T-cell (primary cell): ENCODE data around the gene KRTAP4-12. TPM values are rescaled to one million over a fixed set of nuclear protein-coding genes. Genes with fewer than 3 reads are reported as not detected.
"Not testable (repeated sequence)": the region's sequence is repeated elsewhere in the genome, so short reads cannot be mapped to it uniquely, and the experiment has no call there.

Experiments used
- ATAC-seq, 4 experiments: fragments of 200-7000 bp in 3 of 4; fragments of 150-1000 bp in 1 of 4; cut with Tn5 transposase; replicated peaks in 1 of 4; 1 replicate in 3 of 4; 2 replicates in 1 of 4; pipeline ENCODE4 v1.10.0; 2021; ENCODE audit warnings: moderate library complexity in 3 of 4, mild to moderate bottlenecking in 2 of 4, moderate number of reproducible peaks in 1 of 4
- CTCF ChIA-PET, 2 donors: fragments of 300-600 bp; sonication (Branson Sonifier 250); formaldehyde crosslinking; loops; one replicate each; lab custom pipeline; 2022; ENCODE audit warnings: antibody characterized with exemption in 2 of 2; lab: Charles Lee
- POLR2A ChIA-PET, 2 donors: fragments of 300-600 bp; sonication (Branson Sonifier 250); formaldehyde crosslinking; loops; one replicate each; lab custom pipeline; 2022; ENCODE audit warnings: antibody characterized with exemption in 2 of 2; lab: Charles Lee
- DNase-seq, 35 experiments: peaks; one replicate each; pipeline versions ENCODE4 v3.0.0 to v3.0.0-alpha.2; 2013 to 2023
- H3K27ac ChIP-seq: one replicate; pipeline ENCODE4 v1.5.1; 2013; ENCODE audit warnings: low read length
- H3K27me3 ChIP-seq, 2 experiments: replicated peaks in 1 of 2; 1 replicate in 1 of 2; 2 replicates in 1 of 2; pipeline versions ENCODE4 v1.6.1 to v1.7.0; 2013; ENCODE audit warnings: low read length in 1 of 2, mixed read lengths in 1 of 2; ENCODE audit not compliant: control insufficient read depth in 2 of 2, insufficient read depth in 2 of 2; ENCODE audit errors: extremely low read depth in 1 of 2
- H3K36me3 ChIP-seq, 2 donors: 1 replicate in 1 of 2; 2 replicates in 1 of 2; pipeline versions ENCODE4 v1.6.1 to v1.7.0; 2013; ENCODE audit warnings: low read length in 1 of 2; ENCODE audit not compliant: control insufficient read depth in 2 of 2, insufficient read depth in 1 of 2; ENCODE audit errors: extremely low read depth in 1 of 2
- H3K4me1 ChIP-seq, 2 experiments: 1 replicate in 1 of 2; 2 replicates in 1 of 2; pipeline versions ENCODE4 v1.6.1 to v1.7.0; 2013; ENCODE audit warnings: low read length in 2 of 2, mixed read lengths in 1 of 2; ENCODE audit not compliant: insufficient read depth in 2 of 2, control insufficient read depth in 1 of 2; ENCODE audit errors: extremely low read depth in 1 of 2
- H3K4me3 ChIP-seq, 2 donors: 1 replicate in 1 of 2; 2 replicates in 1 of 2; pipeline versions ENCODE4 v1.5.1 to v1.7.0; 2013; ENCODE audit warnings: mild to moderate bottlenecking in 2 of 2, low read length in 1 of 2, moderate library complexity in 1 of 2; ENCODE audit not compliant: control insufficient read depth in 1 of 2; ENCODE audit errors: extremely low read depth in 1 of 2
- H3K9me3 ChIP-seq: 2 replicates; pipeline ENCODE4 v1.7.0; 2013
- H3K27ac Mint-ChIP-seq, 2 donors: one replicate each; pipeline ENCODE4 v1.8.0; 2020 to 2021; ENCODE audit warnings: mild to moderate bottlenecking in 2 of 2, mixed read lengths in 2 of 2
- H3K27me3 Mint-ChIP-seq, 2 donors: one replicate each; pipeline ENCODE4 v1.8.0; 2021 to 2022; ENCODE audit warnings: mixed read lengths in 2 of 2
- H3K36me3 Mint-ChIP-seq: one replicate; pipeline ENCODE4 v1.8.0; 2021; ENCODE audit warnings: mixed read lengths
- H3K4me1 Mint-ChIP-seq, 3 donors: one replicate each; pipeline ENCODE4 v1.8.0; 2020 to 2022; ENCODE audit warnings: mixed read lengths in 3 of 3, mild to moderate bottlenecking in 1 of 3
- H3K4me3 Mint-ChIP-seq, 3 donors: one replicate each; pipeline ENCODE4 v1.8.0; 2020 to 2022; ENCODE audit warnings: mild to moderate bottlenecking in 3 of 3, mixed read lengths in 3 of 3, moderate library complexity in 3 of 3
- H3K9me3 Mint-ChIP-seq, 3 donors: one replicate each; pipeline ENCODE4 v1.8.0; 2020 to 2022; ENCODE audit warnings: mixed read lengths in 3 of 3
- WGBS: methylation state at CpG from one replicate; pipeline ENCODE4 v1.1.5; 2013; ENCODE audit warnings: missing lambda C conversion rate; ENCODE audit not compliant: insufficient coverage; 5-methylcytosine and 5-hydroxymethylcytosine counted together
- total RNA-seq, 35 experiments: library from RNA in 6 of 35; stranded (reverse) in 6 of 35; fragments of 120-200 nt in 1 of 35; gene quantifications; one replicate each; pipeline versions ENCODE4 v1.2.1 to v1.2.4 and lab custom pipeline; 2013 to 2026

KRTAP4-12 gene
- total RNA-seq (not detected), total RNA-seq (lab: John Stamatoyannopoulos, UW) (0 reads per million in 29 experiments)
- not detected for total RNA-seq (2013)

DNA sequence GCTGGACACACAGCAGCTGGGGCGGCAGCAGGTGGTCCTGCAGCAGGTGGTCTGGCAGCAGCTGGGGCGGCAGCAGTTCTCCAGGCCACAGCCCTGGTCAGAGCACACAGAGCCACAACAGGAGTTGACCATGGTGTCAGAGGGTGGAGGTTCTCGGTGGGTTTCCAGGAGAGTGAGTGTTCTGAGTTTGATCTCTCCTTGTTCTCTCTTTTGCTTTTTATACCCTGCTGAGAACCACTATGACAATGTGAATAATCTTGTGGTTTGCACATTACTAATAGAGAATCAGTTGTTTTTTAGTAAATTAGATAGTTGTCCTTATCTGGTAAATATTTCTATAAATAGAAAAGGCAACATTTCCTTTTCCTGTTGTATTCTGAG is at the start of gene KRTAP4-12:
TSS of gene KRTAP4-12 (minus strand) at position 192 of the 381 bp plus-strand sequence. CDS start at position 132, 60 bp downstream.
- 96% methylated on average over 2 of the region's 3 CpGs for WGBS
- H3K27ac ChIP-seq, H3K9me3 Mint-ChIP-seq, ATAC-seq, DNase-seq, H3K36me3 ChIP-seq, H3K27me3 Mint-ChIP-seq, H3K27me3 ChIP-seq, H3K36me3 Mint-ChIP-seq, H3K4me3 ChIP-seq, H3K9me3 ChIP-seq, POLR2A ChIA-PET: not testable (repeated sequence)
- Mint-ChIP-seq H3K27ac (peak within 1 kb of the TSS in 1 of 2 donors; percentile 78), H3K4me3 (peak within 1 kb of the TSS in 2 of 3 donors; percentile 21 to 76), H3K4me1 (peaks cover 45 to 66% (median 63%) of the 10 kb centered on the region in 3 donors)
- H3K4me1 ChIP-seq, result peaks cover 20 to 24% of the 10 kb centered on the region in 2 experiments
- CTCF ChIA-PET, result interaction anchor here in 1 of 2 donors (1.1 kb wide), 1 partner anchor 10 kb away, joined by 3 read pairs; no protein-coding TSS in a partner anchor

- Mint-ChIP-seq H3K27ac (no peak overlapping the region), H3K4me1 (peaks cover 0 to 11% (median 4%) of the 10 kb centered on the region in 3 donors), H3K9me3 (no peaks in the 10 kb centered on the region), H3K36me3 (no peaks in the 10 kb centered on the region), H3K4me3 (no peak overlapping the region), H3K27me3 (peaks cover 0 to 4% of the 10 kb centered on the region in 2 donors)
- Histone ChIP-seq H3K4me3 (no peak overlapping the region), H3K36me3 (no peaks in the 10 kb centered on the region), H3K4me1 (no peaks in the 10 kb centered on the region), H3K9me3 (no peaks in the 10 kb centered on the region), H3K27ac (no peak overlapping the region), H3K27me3 (peaks cover 0 to 3% of the 10 kb centered on the region in 2 experiments)
- ATAC-seq, result no peak
- DNase-seq, result no peak
- ChIA-PET POLR2A (interaction anchor here in 1 of 2 donors (0.7 kb wide), 1 partner anchor 199 kb away, joined by 6 read pairs; no protein-coding TSS in a partner anchor), CTCF (no interaction called here)
- 81% methylated on average over 2 of the region's 2 CpGs for WGBS
Measured at GRCh38 chr17:41171886-41172285, 47.9 kb upstream of the KRTAP4-12 start.

DNA sequence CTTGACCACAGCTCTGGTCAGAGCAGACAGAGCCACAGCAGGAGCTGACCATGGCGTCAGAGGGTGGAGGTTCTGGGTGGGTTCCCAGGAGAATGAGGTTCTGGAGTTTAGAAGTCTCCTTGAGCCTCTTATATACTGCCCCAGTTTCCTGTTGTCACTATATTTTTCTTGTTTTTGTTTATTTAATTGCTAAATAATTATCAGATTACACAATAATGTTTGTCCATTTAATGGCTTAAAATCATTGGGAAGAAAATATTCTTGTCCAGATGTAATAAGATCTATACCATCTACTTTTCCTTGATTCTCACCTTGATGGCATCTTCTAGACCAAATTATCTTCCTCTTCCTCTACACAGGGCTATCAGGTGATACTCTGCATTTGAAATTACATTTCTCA is 44.1 kb upstream of the KRTAP4-12 start, which contains the start of gene KRTAP4-3:
TSS of gene KRTAP4-3 (minus strand) at position 101 of the 400 bp plus-strand sequence. CDS start at position 52, 49 bp downstream.
- DNase-seq, result no peak
- POLR2A ChIA-PET, result no interaction called here
- H3K4me3 ChIP-seq, result no peak within 1 kb of the TSS

GRCh38 chr17:41167561-41167960 is 43.6 kb upstream of the KRTAP4-12 start:
- WGBS, result 91% methylated on average over 7 of the region's 7 CpGs
- H3K27ac ChIP-seq, result no peak overlapping the region
- H3K36me3 ChIP-seq, result no peaks in the 10 kb centered on the region
- H3K27me3 ChIP-seq, result peaks cover 0 to 2% of the 10 kb centered on the region in 2 experiments
- Mint-ChIP-seq H3K4me3 (no peak overlapping the region), H3K27ac (no peak overlapping the region), H3K9me3 (no peaks in the 10 kb centered on the region), H3K4me1 (peaks cover 0 to 5% (median 0%) of the 10 kb centered on the region in 3 donors), H3K36me3 (no peaks in the 10 kb centered on the region), H3K27me3 (peaks cover 0 to 4% of the 10 kb centered on the region in 2 donors)
- no peak overlapping the region for H3K4me3 ChIP-seq
- ChIA-PET CTCF (no interaction called here), POLR2A (no interaction called here)
- no peak for ATAC-seq
- DNase-seq, result no peak
- H3K9me3 ChIP-seq, result no peaks in the 10 kb centered on the region
- H3K4me1 ChIP-seq, result no peaks in the 10 kb centered on the region

More for the DNA sequence above, 44.1 kb upstream of the KRTAP4-12 start, which contains the start of gene KRTAP4-3:
- Mint-ChIP-seq H3K4me1 (peaks cover 0 to 5% (median 0%) of the 10 kb centered on the region in 3 donors), H3K27me3 (peaks cover 0 to 4% of the 10 kb centered on the region in 2 donors), H3K36me3 (no peaks in the 10 kb centered on the region), H3K4me3 (no peak within 1 kb of the TSS), H3K27ac (no peak within 1 kb of the TSS), H3K9me3 (no peaks in the 10 kb centered on the region)
- no CpG with 5 or more reads among the region's 1 CpG for WGBS
- Histone ChIP-seq H3K36me3 (no peaks in the 10 kb centered on the region), H3K4me1 (no peaks in the 10 kb centered on the region), H3K27me3 (peaks cover 0 to 2% of the 10 kb centered on the region in 2 experiments), H3K9me3 (no peaks in the 10 kb centered on the region), H3K27ac (no peak within 1 kb of the TSS)
- no peak for ATAC-seq
- CTCF ChIA-PET, result no interaction called here

DNA sequence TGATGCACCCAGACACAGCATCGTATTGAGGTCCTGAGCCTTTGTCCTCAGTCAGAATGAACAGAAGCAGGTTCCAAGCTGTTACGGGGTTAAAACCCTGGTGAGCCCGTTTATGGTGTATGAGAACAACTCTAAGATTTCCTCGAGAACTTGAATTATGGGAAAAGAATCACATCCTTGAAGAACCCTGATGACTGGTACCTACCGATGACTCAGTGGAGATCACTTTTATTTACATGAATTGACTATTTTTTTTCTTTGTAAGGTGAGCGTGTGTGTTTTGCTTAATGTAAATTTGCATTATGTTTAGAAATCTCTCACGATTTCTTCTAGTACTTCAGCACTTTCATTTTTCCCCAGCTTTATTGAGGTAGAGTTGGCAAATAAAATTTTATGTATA is 39.8 kb upstream of the KRTAP4-12 start:
- H3K27me3 ChIP-seq, result peaks cover 0 to 9% of the 10 kb centered on the region in 2 experiments
- H3K4me3 ChIP-seq, result no peak overlapping the region
- H3K36me3 ChIP-seq, result no peaks in the 10 kb centered on the region
- DNase-seq (no peak), ATAC-seq (no peak)
- no peaks in the 10 kb centered on the region for H3K9me3 ChIP-seq
- no peak overlapping the region for H3K27ac ChIP-seq
- Mint-ChIP-seq H3K27ac (no peak overlapping the region), H3K36me3 (no peaks in the 10 kb centered on the region), H3K9me3 (no peaks in the 10 kb centered on the region), H3K4me3 (no peak overlapping the region), H3K27me3 (peaks cover 4 to 10% of the 10 kb centered on the region in 2 donors), H3K4me1 (no peaks in the 10 kb centered on the region)
- ChIA-PET CTCF (no interaction called here), POLR2A (no interaction called here)
- 83% methylated on average over 1 of the region's 7 CpGs for WGBS
- H3K4me1 ChIP-seq, result no peaks in the 10 kb centered on the region

- H3K36me3 Mint-ChIP-seq, result no peaks in the 10 kb centered on the region
- no peaks in the 10 kb centered on the region for H3K9me3 ChIP-seq
- H3K4me1 ChIP-seq, result no peaks in the 10 kb centered on the region
- no peaks in the 10 kb centered on the region for H3K9me3 Mint-ChIP-seq
- peaks cover 10 to 27% of the 10 kb centered on the region in 2 donors for H3K27me3 Mint-ChIP-seq
- no peak within 1 kb of the TSS for H3K4me3 Mint-ChIP-seq
- WGBS, result no CpG with 5 or more reads among the region's 1 CpG
- no peak within 1 kb of the TSS for H3K27ac ChIP-seq
- no peak within 1 kb of the TSS for H3K27ac Mint-ChIP-seq
- no peak within 1 kb of the TSS for H3K4me3 ChIP-seq
- CTCF ChIA-PET, result interaction anchor here in 1 of 2 donors (0.9 kb wide), 1 partner anchor 162 kb away, joined by 4 read pairs; no protein-coding TSS in a partner anchor
- peaks cover 0 to 9% of the 10 kb centered on the region in 2 experiments for H3K27me3 ChIP-seq
- DNase-seq (no peak), ATAC-seq (no peak)
- POLR2A ChIA-PET, result no interaction called here
- H3K4me1 Mint-ChIP-seq, result no peaks in the 10 kb centered on the region
- H3K36me3 ChIP-seq, result no peaks in the 10 kb centered on the region
Measured at GRCh38 chr17:41160648-41161047, 36.7 kb upstream of the KRTAP4-12 start, which contains the start of gene KRTAP4-4. TSS of gene KRTAP4-4 (minus strand) at chr17:41160748. CDS start at chr17:41160691, 57 bp downstream.
